HepG2 (cell line): ENCODE data around the gene COX6B1. TPM values are rescaled to one million over a fixed set of nuclear protein-coding genes. Genes with fewer than 3 reads are reported as not detected.

Source experiments
- CBX5 ChIP-seq: sonication (generic); formaldehyde crosslinking; IDR thresholded peaks from 2 replicates; pipeline ENCODE4 v1.4.0; 2020; ENCODE audit warnings: missing genetic modification reagents, borderline replicate concordance
- E2F1 ChIP-seq: sonication (generic); formaldehyde crosslinking; IDR thresholded peaks from 2 replicates; pipeline ENCODE4 v1.5.0; 2020; ENCODE audit warnings: missing genetic modification reagents
- GABPA ChIP-seq, 2 experiments: IDR thresholded peaks; 2 replicates each; pipeline ENCODE4 v1.6.1; 2011 to 2016; ENCODE audit warnings: low read depth in 2 of 2, low read length in 1 of 2, missing biosample characterization in 1 of 2, missing genetic modification characterization in 1 of 2
- GATA4 ChIP-seq: sonication (generic); IDR thresholded peaks from 2 replicates; pipeline ENCODE4 v1.6.1; 2016; ENCODE audit warnings: antibody characterized with exemption, low read depth, borderline replicate concordance
- GPN1 ChIP-seq: sonication (generic); formaldehyde crosslinking; IDR thresholded peaks from 2 replicates; pipeline ENCODE4 v1.5.1; 2020; ENCODE audit warnings: missing genetic modification reagents, borderline replicate concordance
- HNRNPUL1 ChIP-seq: fragments of 200-400 bp; formaldehyde crosslinking; IDR thresholded peaks from 2 replicates; pipeline ENCODE4 v1.6.1; 2017; ENCODE audit warnings: low read depth, mild to moderate bottlenecking, low read length, moderate library complexity
- HOXD1 ChIP-seq: sonication (generic); formaldehyde crosslinking; IDR thresholded peaks from 2 replicates; pipeline ENCODE4 v1.5.0; 2020; ENCODE audit warnings: missing genetic modification reagents
- MIXL1 ChIP-seq: IDR thresholded peaks from 2 replicates; pipeline ENCODE4 v1.6.1; 2016
- NR2F1 ChIP-seq, 2 experiments: fragments of 450-650 bp in 1 of 2; formaldehyde crosslinking in 1 of 2; IDR thresholded peaks; 2 replicates each; pipeline versions ENCODE4 v1.5.0 to v1.6.1; 2016 to 2020; ENCODE audit warnings: mild to moderate bottlenecking in 1 of 2, missing compliant biosample characterization in 1 of 2, missing genetic modification reagents in 1 of 2, moderate library complexity in 1 of 2
- PHF8 ChIP-seq: sonication (generic); formaldehyde crosslinking; IDR thresholded peaks from 2 replicates; pipeline ENCODE4 v1.5.0; 2020; ENCODE audit warnings: missing genetic modification reagents
- REL ChIP-seq: sonication (generic); formaldehyde crosslinking; conservative IDR thresholded peaks from 2 replicates; pipeline ENCODE4 v1.8.0; 2022; ENCODE audit warnings: mild to moderate bottlenecking, missing genetic modification reagents, moderate library complexity
- TOPORS ChIP-seq: sonication (generic); formaldehyde crosslinking; IDR thresholded peaks from 2 replicates; pipeline ENCODE4 v1.8.0; 2023; ENCODE audit warnings: mild to moderate bottlenecking, missing genetic modification reagents
- YEATS2 ChIP-seq: sonication (generic); formaldehyde crosslinking; IDR thresholded peaks from 2 replicates; pipeline ENCODE4 v1.4.0; 2020; ENCODE audit warnings: missing genetic modification reagents, borderline replicate concordance
- ZMAT3 ChIP-seq: sonication (generic); formaldehyde crosslinking; conservative IDR thresholded peaks from 2 replicates; pipeline ENCODE4 v1.7.0; 2021; ENCODE audit warnings: missing genetic modification reagents
- ZNF253 ChIP-seq: sonication (generic); formaldehyde crosslinking; IDR thresholded peaks from 2 replicates; pipeline ENCODE4 v1.8.0; 2022; ENCODE audit warnings: mild to moderate bottlenecking, missing genetic modification reagents, borderline replicate concordance
- ZNF264 ChIP-seq: sonication (generic); formaldehyde crosslinking; IDR thresholded peaks from 2 replicates; pipeline ENCODE4 v1.4.0; 2020; ENCODE audit warnings: missing genetic modification reagents
- ZNF350 ChIP-seq: sonication (generic); formaldehyde crosslinking; IDR thresholded peaks from 2 replicates; pipeline ENCODE4 v1.4.0; 2020; ENCODE audit warnings: mild to moderate bottlenecking, low read depth, missing genetic modification reagents, borderline replicate concordance
- ZNF354B ChIP-seq: sonication (generic); formaldehyde crosslinking; IDR thresholded peaks from 2 replicates; pipeline ENCODE4 v1.8.0; 2022; ENCODE audit warnings: mild to moderate bottlenecking, missing genetic modification reagents
- ZNF446 ChIP-seq: sonication (generic); formaldehyde crosslinking; IDR thresholded peaks from 2 replicates; pipeline ENCODE4 v1.5.0; 2020; ENCODE audit warnings: mild to moderate bottlenecking, missing genetic modification reagents
- ZNF547 ChIP-seq: sonication (generic); formaldehyde crosslinking; IDR thresholded peaks from 2 replicates; pipeline ENCODE4 v1.5.1; 2020; ENCODE audit warnings: mild to moderate bottlenecking, missing genetic modification reagents
- ZNF605 ChIP-seq: sonication (generic); formaldehyde crosslinking; IDR thresholded peaks from 2 replicates; pipeline ENCODE4 v1.8.0; 2022; ENCODE audit warnings: mild to moderate bottlenecking, missing genetic modification reagents
- ZNF776 ChIP-seq: sonication (generic); formaldehyde crosslinking; IDR thresholded peaks from 2 replicates; pipeline ENCODE4 v1.4.0; 2020; ENCODE audit warnings: mild to moderate bottlenecking, missing genetic modification reagents
- polyA plus RNA-seq, 8 experiments: library from polyadenylated mRNA; depleted of rRNA in 3 of 8; stranded (reverse) in 7 of 8; unstranded in 1 of 8; fragments of >200 nt; fragmentation: Illumina TruSeq in 4 of 8; extraction: Trizol in 4 of 8; gene quantifications; 2 replicates each; pipeline versions ENCODE4 v1.2.1 to v1.2.3, GENCODE V29; 2011 to 2016; ENCODE audit warnings: low read depth in 4 of 8, missing spikeins in 1 of 8, mixed read lengths in 1 of 8; ENCODE audit not compliant: insufficient read depth in 1 of 8
- total RNA-seq, 5 experiments: library from RNA; depleted of rRNA; stranded (reverse); fragments of >200 nt; fragmentation: Illumina TruSeq; extraction: Trizol; gene quantifications; 2 replicates each; pipeline ENCODE4 v1.2.3, GENCODE V29; 2016; ENCODE audit warnings: low read depth in 1 of 5
- TF ChIP-seq, protein P1 (sequence below): sonication (generic); formaldehyde crosslinking; IDR thresholded peaks from 2 replicates; pipeline ENCODE4 v1.4.0; 2020; ENCODE audit warnings: mild to moderate bottlenecking, missing genetic modification reagents
- TF ChIP-seq, protein P2 (sequence below): sonication (generic); formaldehyde crosslinking; IDR thresholded peaks from 2 replicates; pipeline ENCODE4 v1.4.0; 2020; ENCODE audit warnings: missing genetic modification reagents, borderline replicate concordance
- TF ChIP-seq, protein P3 (sequence below): IDR thresholded peaks from 2 replicates; pipeline ENCODE4 v1.6.1; 2012; ENCODE audit warnings: inconsistent platforms

Gene COX6B1
- total and polyA plus RNA-seq, 2 of the 13 experiments (the other 11 are each of a cell fraction or from before 2014, with no cell fraction given), result 481 to 487 TPM

DNA sequence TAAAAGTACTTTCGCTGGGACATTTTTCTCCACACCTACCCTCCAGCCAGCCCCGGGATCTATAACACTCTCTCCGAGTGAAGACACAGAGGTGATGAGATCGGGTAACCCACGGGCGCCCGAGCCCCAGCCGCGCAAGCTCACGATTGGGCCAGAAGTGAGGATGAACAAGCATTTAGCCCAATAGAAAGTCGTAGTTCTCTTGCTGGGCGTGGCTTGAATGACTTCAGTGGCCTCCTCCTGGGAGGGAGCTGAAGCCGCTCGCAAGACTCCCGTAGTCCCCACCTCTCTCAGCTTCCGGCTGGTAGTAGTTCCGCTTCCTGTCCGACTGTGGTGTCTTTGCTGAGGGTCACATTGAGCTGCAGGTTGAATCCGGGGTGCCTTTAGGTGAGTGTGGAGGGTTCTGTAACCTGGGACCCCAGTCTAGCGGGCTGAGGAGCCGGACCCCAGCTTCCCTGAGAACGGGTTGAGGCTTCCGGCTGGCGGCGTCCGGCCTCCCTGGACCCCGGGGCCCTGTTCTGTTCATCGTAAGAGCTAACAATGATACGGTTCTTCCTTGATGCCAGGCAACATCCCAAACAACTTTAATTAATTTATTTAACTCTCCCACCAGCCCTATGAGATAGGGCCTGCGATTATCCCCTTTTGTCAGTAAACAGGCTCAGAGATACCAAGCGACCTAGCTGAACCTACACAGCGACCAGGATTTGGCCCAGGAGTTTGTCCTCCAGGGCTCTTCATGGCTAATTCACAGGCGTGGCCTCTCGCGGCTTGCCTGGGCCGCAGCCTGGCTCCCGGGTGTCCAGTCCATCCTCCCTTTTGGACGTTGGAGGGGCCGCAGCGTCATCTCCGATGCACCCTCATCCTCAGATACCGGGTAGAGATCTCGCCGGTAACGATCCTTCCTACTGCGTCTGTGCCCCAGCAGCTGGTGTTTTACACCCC is at the start of gene COX6B1 (continued):
- TF ChIP-seq HOXD1 (CRISPR knock-in tag) (no peak), MIXL1 (0 out of 2 replicates have a peak, but pooled peaks have one; percentile 13), ZNF605 (peak; percentile 64; the same call in 1 of the 2 replicates), CBX5 (CRISPR knock-in tag) (no peak), NR2F1 (CRISPR knock-in tag; IDR thresholded peaks at IDR 0.05) (no peak), ZNF776 (CRISPR knock-in tag) (no peak), ZMAT3 (CRISPR knock-in tag) (0 out of 2 replicates have a peak, but pooled peaks have one; percentile 15), PHF8 (CRISPR knock-in tag) (peak; percentile 83), TOPORS (no peak), REL (CRISPR knock-in tag) (no peak), ZNF253 (CRISPR knock-in tag) (no peak), YEATS2 (CRISPR knock-in tag) (peak; percentile 84; the same call in 1 of the 2 replicates), GATA4 (peak; percentile 51; the same call in 1 of the 2 replicates), ZNF547 (CRISPR knock-in tag) (no peak), E2F1 (peak; percentile 26; the same call in 1 of the 2 replicates), GPN1 (CRISPR knock-in tag) (no peak), ZNF264 (CRISPR knock-in tag) (peak; percentile 65), GABPA (IDR thresholded peaks at IDR 0.05; ENCODE audit: low read depth, low read length) (peak; percentile 87), GABPA (CRISPR knock-in tag; IDR thresholded peaks at IDR 0.05; ENCODE audit: low read depth) (peak; percentile 96), ZNF446 (CRISPR knock-in tag) (no peak), ZNF354B (CRISPR knock-in tag) (no peak), HNRNPUL1 (no peak), ZNF350 (CRISPR knock-in tag) (peak; percentile 68; the same call in 1 of the 2 replicates)
- TF ChIP-seq, protein P1, sequence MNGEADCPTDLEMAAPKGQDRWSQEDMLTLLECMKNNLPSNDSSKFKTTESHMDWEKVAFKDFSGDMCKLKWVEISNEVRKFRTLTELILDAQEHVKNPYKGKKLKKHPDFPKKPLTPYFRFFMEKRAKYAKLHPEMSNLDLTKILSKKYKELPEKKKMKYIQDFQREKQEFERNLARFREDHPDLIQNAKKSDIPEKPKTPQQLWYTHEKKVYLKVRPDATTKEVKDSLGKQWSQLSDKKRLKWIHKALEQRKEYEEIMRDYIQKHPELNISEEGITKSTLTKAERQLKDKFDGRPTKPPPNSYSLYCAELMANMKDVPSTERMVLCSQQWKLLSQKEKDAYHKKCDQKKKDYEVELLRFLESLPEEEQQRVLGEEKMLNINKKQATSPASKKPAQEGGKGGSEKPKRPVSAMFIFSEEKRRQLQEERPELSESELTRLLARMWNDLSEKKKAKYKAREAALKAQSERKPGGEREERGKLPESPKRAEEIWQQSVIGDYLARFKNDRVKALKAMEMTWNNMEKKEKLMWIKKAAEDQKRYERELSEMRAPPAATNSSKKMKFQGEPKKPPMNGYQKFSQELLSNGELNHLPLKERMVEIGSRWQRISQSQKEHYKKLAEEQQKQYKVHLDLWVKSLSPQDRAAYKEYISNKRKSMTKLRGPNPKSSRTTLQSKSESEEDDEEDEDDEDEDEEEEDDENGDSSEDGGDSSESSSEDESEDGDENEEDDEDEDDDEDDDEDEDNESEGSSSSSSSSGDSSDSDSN, result no peak; the same call in 1 of the 2 replicates
- TF ChIP-seq, protein P2, sequence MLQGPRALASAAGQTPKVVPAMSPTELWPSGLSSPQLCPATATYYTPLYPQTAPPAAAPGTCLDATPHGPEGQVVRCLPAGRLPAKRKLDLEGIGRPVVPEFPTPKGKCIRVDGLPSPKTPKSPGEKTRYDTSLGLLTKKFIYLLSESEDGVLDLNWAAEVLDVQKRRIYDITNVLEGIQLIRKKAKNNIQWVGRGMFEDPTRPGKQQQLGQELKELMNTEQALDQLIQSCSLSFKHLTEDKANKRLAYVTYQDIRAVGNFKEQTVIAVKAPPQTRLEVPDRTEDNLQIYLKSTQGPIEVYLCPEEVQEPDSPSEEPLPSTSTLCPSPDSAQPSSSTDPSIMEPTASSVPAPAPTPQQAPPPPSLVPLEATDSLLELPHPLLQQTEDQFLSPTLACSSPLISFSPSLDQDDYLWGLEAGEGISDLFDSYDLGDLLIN, result 0 out of 2 replicates have a peak, but pooled peaks have one; percentile 10
- TF ChIP-seq, protein P3, sequence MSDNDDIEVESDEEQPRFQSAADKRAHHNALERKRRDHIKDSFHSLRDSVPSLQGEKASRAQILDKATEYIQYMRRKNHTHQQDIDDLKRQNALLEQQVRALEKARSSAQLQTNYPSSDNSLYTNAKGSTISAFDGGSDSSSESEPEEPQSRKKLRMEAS, result 0 out of 2 replicates have a peak, but pooled peaks have one; percentile 34
